Karpas-422 (cell line): ENCODE data around the gene GSX2. TPM values are rescaled to one million over a fixed set of nuclear protein-coding genes. Genes with fewer than 3 reads are reported as not detected.

Source experiments
- DNase-seq: peaks from one replicate; pipeline ENCODE4 v3.0.0-alpha.2; 2015
- H2AFZ ChIP-seq: fragments of 200-600 bp; sonication (generic); 2 replicates; pipeline ENCODE4 v1.6.1; 2014; ENCODE audit warnings: antibody characterized with exemption, low read length, mixed read lengths
- H3K27ac ChIP-seq: fragments of 200-600 bp; sonication (generic); 2 replicates; pipeline ENCODE4 v1.5.1; 2014; ENCODE audit warnings: mild to moderate bottlenecking, low read length, moderate library complexity
- H3K27me3 ChIP-seq: fragments of 200-600 bp; sonication (generic); 2 replicates; pipeline ENCODE4 v1.6.1; 2014; ENCODE audit warnings: low read length, mixed read lengths
- H3K36me3 ChIP-seq: fragments of 200-600 bp; sonication (generic); 2 replicates; pipeline ENCODE4 v1.6.1; 2014; ENCODE audit warnings: low read length, mixed read lengths; ENCODE audit not compliant: insufficient read depth
- H3K4me1 ChIP-seq: fragments of 200-600 bp; sonication (generic); 2 replicates; pipeline ENCODE4 v1.6.1; 2014; ENCODE audit warnings: mild to moderate bottlenecking, low read length, mixed read lengths
- H3K4me2 ChIP-seq: fragments of 200-600 bp; sonication (generic); 2 replicates; pipeline ENCODE4 v1.6.1; 2014; ENCODE audit warnings: low read length, low read depth, mild to moderate bottlenecking; ENCODE audit not compliant: poor library complexity, severe bottlenecking
- H3K4me3 ChIP-seq: fragments of 200-600 bp; sonication (generic); 2 replicates; pipeline ENCODE4 v1.5.1; 2014; ENCODE audit warnings: mild to moderate bottlenecking, antibody characterized with exemption, low read length, mixed read lengths
- H3K79me2 ChIP-seq: fragments of 200-600 bp; sonication (generic); 2 replicates; pipeline ENCODE4 v1.6.1; 2014; ENCODE audit warnings: mild to moderate bottlenecking, low read length, mixed read lengths
- H3K9ac ChIP-seq: fragments of 200-600 bp; sonication (generic); 2 replicates; pipeline ENCODE4 v1.6.0; 2014; ENCODE audit warnings: low read length
- H3K9me2 ChIP-seq: fragments of 200-600 bp; sonication (generic), shearing (Covaris generic); replicated peaks from 2 replicates; pipeline ENCODE4 v1.6.0; 2014; ENCODE audit warnings: mild to moderate bottlenecking, low read length, moderate library complexity; ENCODE audit not compliant: insufficient read depth
- H3K9me3 ChIP-seq: fragments of 300-700, 200-600 bp; sonication (generic); 2 replicates; pipeline ENCODE4 v1.6.1; 2014; ENCODE audit warnings: low read length, mixed read lengths
- H4K20me1 ChIP-seq: fragments of 200-600 bp; sonication (generic); 2 replicates; pipeline ENCODE4 v1.6.1; 2014; ENCODE audit warnings: mild to moderate bottlenecking, antibody characterized with exemption, low read length, low read depth; ENCODE audit not compliant: insufficient read depth
- small RNA-seq: library from RNA; depleted of rRNA; stranded (forward); fragments of <200 nt; gene quantifications from one replicate; pipeline ENCODE3, GENCODE V24; 2014
- total RNA-seq: library from RNA; depleted of rRNA; stranded (reverse); fragments of >200 nt; shearing (Covaris generic); gene quantifications from 2 replicates; pipeline ENCODE4 v1.2.3, GENCODE V29; 2014; ENCODE audit warnings: low replicate concordance; rRNA removed

The GSX2 gene
- total RNA-seq, 1 experiment from 2014 or later: 9.5 TPM

GRCh38 chr4:54144199-54144598, 44.2 kb downstream of the GSX2 start:
- no peaks in the 10 kb centered on the region for H3K79me2 ChIP-seq
- H3K9ac ChIP-seq: no peak overlapping the region
- H3K27ac ChIP-seq: no peak overlapping the region
- no peaks in the 10 kb centered on the region for H3K36me3 ChIP-seq
- no peaks in the 10 kb centered on the region for H4K20me1 ChIP-seq
- H3K4me2 ChIP-seq: no peak overlapping the region
- DNase-seq: no peak
- no peaks in the 10 kb centered on the region for H3K27me3 ChIP-seq
- no peaks in the 10 kb centered on the region for H3K4me1 ChIP-seq
- H3K4me3 ChIP-seq: no peak overlapping the region
- H2AFZ ChIP-seq: no peak overlapping the region
- no peaks in the 10 kb centered on the region for H3K9me2 ChIP-seq
- H3K9me3 ChIP-seq: no peaks in the 10 kb centered on the region

GRCh38 chr4:54144661-54145171, 44.8 kb downstream of the GSX2 start:
- Histone ChIP-seq H3K9me3 (no peaks in the 10 kb centered on the region), H3K4me2 (no peak overlapping the region), H3K9me2 (no peaks in the 10 kb centered on the region), H3K4me3 (no peak overlapping the region), H3K27me3 (no peaks in the 10 kb centered on the region), H4K20me1 (no peaks in the 10 kb centered on the region), H3K9ac (no peak overlapping the region), H3K36me3 (no peaks in the 10 kb centered on the region), H3K4me1 (no peaks in the 10 kb centered on the region), H3K27ac (no peak overlapping the region), H3K79me2 (no peaks in the 10 kb centered on the region), H2AFZ (no peak overlapping the region)
- no peak for DNase-seq

GRCh38 chr4:54146139-54146538, 46.2 kb downstream of the GSX2 start:
- no peak for DNase-seq
- no peaks in the 10 kb centered on the region for H3K27me3 ChIP-seq

GRCh38 chr4:54149323-54149722, 49.4 kb downstream of the GSX2 start:
- Histone ChIP-seq H3K79me2 (no peaks in the 10 kb centered on the region), H3K4me3 (no peak overlapping the region), H3K4me2 (no peak overlapping the region), H3K36me3 (no peaks in the 10 kb centered on the region), H3K27ac (no peak overlapping the region), H3K27me3 (no peaks in the 10 kb centered on the region), H3K9me2 (no peaks in the 10 kb centered on the region), H3K4me1 (no peaks in the 10 kb centered on the region), H4K20me1 (no peaks in the 10 kb centered on the region), H3K9ac (no peak overlapping the region), H2AFZ (no peak overlapping the region), H3K9me3 (no peaks in the 10 kb centered on the region)
- no peak for DNase-seq

More at GRCh38 chr4:54146139-54146538, 46.2 kb downstream of the GSX2 start:
- no peak overlapping the region for H3K4me2 ChIP-seq
- no peak overlapping the region for H3K4me3 ChIP-seq
- no peaks in the 10 kb centered on the region for H3K4me1 ChIP-seq
- no peak overlapping the region for H2AFZ ChIP-seq
- H4K20me1 ChIP-seq: no peaks in the 10 kb centered on the region
- no peak overlapping the region for H3K9ac ChIP-seq
- no peaks in the 10 kb centered on the region for H3K79me2 ChIP-seq
- no peaks in the 10 kb centered on the region for H3K9me2 ChIP-seq
- no peaks in the 10 kb centered on the region for H3K36me3 ChIP-seq
- no peak overlapping the region for H3K27ac ChIP-seq
- H3K9me3 ChIP-seq: no peaks in the 10 kb centered on the region

Small RNA genes within 50 kb of the gene (small RNA-seq; reads per million reads assigned to genes)
- not detected for gene AC110792.1

Other genes with a start within 250 kb of the GSX2 start
- 103 and 116 TPM in 2 replicates for gene CHIC2, start 35.6 kb upstream of the GSX2 start, total RNA-seq
- gene PDGFRA, start 129.1 kb downstream of the GSX2 start, total RNA-seq: not detected in 2 replicates